Fibroblast of peridontal ligament (primary cell): ENCODE results near the gene ITM2C.

Experiments used
- DNase-seq: peaks from one replicate; pipeline ENCODE4 v3.0.0-alpha.2; 2010; ENCODE audit errors: extremely low read depth

ITM2C gene

DNA sequence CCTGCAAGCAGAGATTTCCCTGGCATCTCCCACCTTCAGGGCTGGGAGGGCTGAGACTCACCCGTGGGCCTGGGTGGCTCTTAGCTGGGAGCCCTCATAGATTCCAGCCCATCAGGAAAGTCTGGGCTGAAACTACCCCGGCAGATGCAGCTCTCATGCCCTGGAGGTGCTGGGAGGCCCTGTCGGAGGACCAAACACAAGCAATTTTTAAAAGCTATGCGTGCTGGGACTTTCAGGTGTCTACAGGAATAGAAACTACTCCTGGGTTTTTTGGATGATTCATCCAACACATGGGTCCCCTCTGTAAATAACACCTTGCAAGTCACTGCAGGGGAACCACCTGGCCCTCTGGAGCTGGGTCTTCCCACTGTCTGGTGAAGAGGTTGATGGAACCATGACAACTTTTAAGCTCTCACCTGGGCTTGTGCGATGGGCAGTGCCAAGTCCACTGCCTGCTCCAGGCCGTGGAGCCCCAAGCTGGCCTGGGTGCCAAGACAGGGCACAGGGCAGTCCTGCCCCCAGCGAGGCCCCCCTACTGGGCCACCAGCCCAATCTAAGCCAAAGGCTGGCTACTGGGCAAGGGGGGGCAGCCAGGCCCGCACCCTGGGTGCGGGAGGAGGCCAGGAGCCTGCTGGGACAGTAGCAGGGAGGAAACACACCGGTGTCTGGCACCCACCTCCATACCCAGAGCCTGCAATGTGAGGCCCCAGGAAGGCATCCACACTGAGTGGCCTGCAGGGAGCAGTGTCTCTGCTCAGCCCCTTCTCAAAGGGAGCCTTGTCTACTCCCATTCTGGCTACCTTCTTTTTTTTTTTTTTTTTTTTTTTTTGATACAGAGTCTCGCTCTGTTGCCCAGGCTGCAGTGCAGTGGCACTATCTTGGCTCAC is 61.4 kb downstream of the ITM2C start:
- DNase-seq = no peak

GRCh38 chr2:230927711-230928341 is 63.1 kb downstream of the ITM2C start:
- DNase-seq = no peak
